HepG2 (cell line): ENCODE data around the gene ZMPSTE24. TPM values are rescaled to one million over a fixed set of nuclear protein-coding genes. Genes with fewer than 3 reads are reported as not detected.

Experiments used
- ATAC-seq: fragments of 200-7000 bp; cut with Tn5 transposase; 3 replicates; pipeline ENCODE4 v1.9.1; 2020; ENCODE audit warnings: mild to moderate bottlenecking, moderate library complexity
- BruUV-seq: library from RNA; stranded (reverse); fragments of 400-500 nt; replicated peaks from 2 replicates; lab custom pipeline; 2021; lab: Mats Ljungman, UMichigan
- CTCF ChIA-PET: fragments of 300-600 bp; formaldehyde crosslinking; extraction: SDS; loops from one replicate; lab custom pipeline; 2021; ENCODE audit warnings: low total read pairs, inconsistent platforms, low intra/inter-chr PET ratio; lab: Yijun Ruan, JAX
- POLR2A ChIA-PET: fragments of 350-600 bp; sonication (Branson Sonifier 250); formaldehyde crosslinking; loops from one replicate; lab custom pipeline; 2020; ENCODE audit warnings: antibody characterized with exemption, inconsistent platforms; lab: Yijun Ruan, JAX
- DNase-seq: peaks from one replicate; pipeline ENCODE4 v3.0.0-alpha.2; 2015; ENCODE audit warnings: low spot score
- FAIRE-seq: peaks from 3 replicates; lab custom pipeline; 2011; peaks lifted over from hg19 to GRCh38; lab: Jason Lieb, UNC
- H2AFZ ChIP-seq: one replicate; pipeline ENCODE4 v1.6.1; 2011; ENCODE audit warnings: low read length, inconsistent platforms
- H3K27ac ChIP-seq: fragments of 300-600 bp; 3 replicates; pipeline ENCODE4 v1.8.0; 2011; ENCODE audit warnings: mixed run types, mild to moderate bottlenecking, mixed read lengths, low read length, inconsistent platforms; ENCODE audit not compliant: insufficient read depth; ENCODE audit errors: extremely low read length
- H3K27me3 ChIP-seq, 2 experiments: fragments of 200-600 bp in 1 of 2; 2 replicates in 1 of 2; 3 replicates in 1 of 2; pipeline versions ENCODE4 v1.6.0 to v1.8.0; 2011; ENCODE audit warnings: low read length in 2 of 2, mild to moderate bottlenecking in 2 of 2, moderate library complexity in 2 of 2, inconsistent platforms in 1 of 2; ENCODE audit not compliant: insufficient read depth in 2 of 2, control insufficient read depth in 1 of 2
- H3K36me3 ChIP-seq, 2 experiments: fragments of 200-600 bp in 1 of 2; replicated peaks in 1 of 2; 2 replicates in 1 of 2; 3 replicates in 1 of 2; pipeline versions ENCODE4 v1.5.1 to v1.8.0; 2011; ENCODE audit warnings: low read length in 2 of 2, inconsistent platforms in 1 of 2; ENCODE audit not compliant: insufficient read depth in 2 of 2, control insufficient read depth in 1 of 2
- H3K4me1 ChIP-seq: 2 replicates; pipeline ENCODE4 v1.5.1; 2012; ENCODE audit warnings: low read length, inconsistent platforms; ENCODE audit not compliant: insufficient read depth
- H3K4me2 ChIP-seq: 2 replicates; pipeline ENCODE4 v1.6.0; 2011; ENCODE audit warnings: low read depth, low read length, inconsistent platforms
- H3K4me3 ChIP-seq, 3 experiments: fragments of 200-600 bp in 1 of 3; sonication (generic), shearing (Covaris generic) in 1 of 3; replicated peaks in 1 of 3; 2 replicates each; pipeline ENCODE4 v1.5.1; 2011 to 2016; ENCODE audit warnings: low read length in 3 of 3, inconsistent platforms in 2 of 3, low read depth in 2 of 3, mild to moderate bottlenecking in 2 of 3, control low read depth in 1 of 3, mixed read lengths in 1 of 3; ENCODE audit not compliant: insufficient read depth in 1 of 3
- H3K79me2 ChIP-seq: one replicate; pipeline ENCODE4 v1.6.1; 2011; ENCODE audit warnings: low read length, inconsistent platforms; ENCODE audit not compliant: insufficient read depth
- H3K9ac ChIP-seq: 2 replicates; pipeline ENCODE4 v1.6.0; 2011; ENCODE audit warnings: mild to moderate bottlenecking, low read depth, low read length, inconsistent platforms; ENCODE audit not compliant: insufficient read depth
- H3K9me3 ChIP-seq: 2 replicates; pipeline ENCODE4 v1.5.1; 2012; ENCODE audit warnings: mild to moderate bottlenecking, low read length
- H4K20me1 ChIP-seq: 2 replicates; pipeline ENCODE4 v1.6.0; 2011; ENCODE audit warnings: inconsistent platforms, mild to moderate bottlenecking, low read length, moderate library complexity; ENCODE audit not compliant: insufficient read depth
- RELA ChIP-seq: sonication (generic); formaldehyde crosslinking; IDR thresholded peaks from 2 replicates; pipeline ENCODE4 v1.4.0; 2020; ENCODE audit warnings: missing genetic modification reagents
- SMAD1 ChIP-seq: sonication (generic); formaldehyde crosslinking; IDR thresholded peaks from 2 replicates; pipeline ENCODE4 v1.4.0; 2020; ENCODE audit warnings: missing genetic modification reagents, low read depth, mild to moderate bottlenecking, borderline replicate concordance
- ZBTB4 ChIP-seq: sonication (generic); formaldehyde crosslinking; IDR thresholded peaks from 2 replicates; pipeline ENCODE4 v1.4.0; 2020; ENCODE audit warnings: missing genetic modification reagents, mild to moderate bottlenecking, borderline replicate concordance
- ZNF781 ChIP-seq: sonication (generic); formaldehyde crosslinking; IDR thresholded peaks from 2 replicates; pipeline ENCODE4 v1.5.1; 2020; ENCODE audit warnings: borderline replicate concordance, mild to moderate bottlenecking, missing genetic modification reagents; ENCODE audit errors: not compliant biosample characterization
- WGBS: methylation state at CpG from one replicate; pipeline ENCODE4 v1.1.6; 2017; ENCODE audit warnings: low lambda C conversion rate; 5-methylcytosine and 5-hydroxymethylcytosine counted together
- in situ Hi-C: cut with HindIII; loops from 2 replicates; pipeline ENCODE4 v1.10.0; 2017; ENCODE audit warnings: low pct_unique_long_range_greater_than_20kb; ENCODE audit not compliant: extremely low pct_ligation_motif_present
- intact Hi-C: fragments of 100-400 bp; cut with micrococcal nuclease; formaldehyde crosslinking; loops from one replicate; pipeline ENCODE4 v1.10.0; 2022; ENCODE audit not compliant: unreplicated experiment
- polyA plus RNA-seq, 8 experiments: library from polyadenylated mRNA; depleted of rRNA in 3 of 8; stranded (reverse) in 7 of 8; unstranded in 1 of 8; fragments of >200 nt; fragmentation: Illumina TruSeq in 4 of 8; extraction: Trizol in 4 of 8; gene quantifications; 2 replicates each; pipeline versions ENCODE4 v1.2.1 to v1.2.3, GENCODE V29; 2011 to 2016; ENCODE audit warnings: low read depth in 4 of 8, missing spikeins in 1 of 8, mixed read lengths in 1 of 8; ENCODE audit not compliant: insufficient read depth in 1 of 8
- total RNA-seq, 5 experiments: library from RNA; depleted of rRNA; stranded (reverse); fragments of >200 nt; fragmentation: Illumina TruSeq; extraction: Trizol; gene quantifications; 2 replicates each; pipeline ENCODE4 v1.2.3, GENCODE V29; 2016; ENCODE audit warnings: low read depth in 1 of 5

ZMPSTE24 gene
- total and polyA plus RNA-seq, 2 of the 13 experiments (the other 11 are each of a cell fraction or from before 2014, with no cell fraction given), result 13.6 to 60.2 TPM

GRCh38 chr1:40272653-40273213, 14.7 kb downstream of the ZMPSTE24 start (continued):
- no peak for TF ChIP-seq ZBTB4
- no peak for TF ChIP-seq ZNF781
- TF ChIP-seq SMAD1 (CRISPR knock-in tag), result no peak

GRCh38 chr1:40273547-40274166, 15.6 kb downstream of the ZMPSTE24 start:
- intact Hi-C loops (no loop called here), in situ Hi-C loops (no loop called here)
- Histone ChIP-seq H3K4me2 (no peak overlapping the region), H3K4me1 (no peaks in the 10 kb centered on the region), H3K9ac (no peak overlapping the region), H2AFZ (no peak overlapping the region), H3K4me3 (no peak overlapping the region), H3K36me3 (peaks cover 7 to 51% of the 10 kb centered on the region in 2 experiments; a peak in 4 of 5 replicates), H4K20me1 (no peaks in the 10 kb centered on the region), H3K27me3 (no peaks in the 10 kb centered on the region), H3K9me3 (no peaks in the 10 kb centered on the region), H3K79me2 (no peaks in the 10 kb centered on the region), H3K27ac (no peak overlapping the region)
- DNase-seq (no peak), ATAC-seq (no peak), FAIRE-seq (no peak)
- no TSS peak for BruUV-seq
- POLR2A ChIA-PET, result interaction anchor here (1.0 kb wide), 1 partner anchor 40 kb away, joined by 3 read pairs; no protein-coding TSS in a partner anchor
- no peak for TF ChIP-seq RELA (CRISPR knock-in tag)
- whole genome bisulfite sequencing, result 93% methylated on average over 4 of the region's 4 CpGs
- CTCF ChIA-PET, result no interaction called here
